GM23248 (cell line): ENCODE results near the gene ACVR1C. TPM values are rescaled to one million over a fixed set of nuclear protein-coding genes. Genes with fewer than 3 reads are reported as not detected.
A peak's percentile ranks its signal among the peaks of the same experiment; 100 is the strongest.
"Not testable (repeated sequence)": the region's sequence is repeated elsewhere in the genome, so short reads cannot be mapped to it uniquely, and the experiment has no call there.

Experiments used
- DNase-seq: peaks from one replicate; pipeline ENCODE4 v3.0.0-alpha.2; 2015
- H2AFZ ChIP-seq: fragments of 200-600 bp; sonication (generic); 2 replicates; pipeline ENCODE4 v1.6.1; 2016; ENCODE audit warnings: antibody characterized with exemption
- H3F3A ChIP-seq: fragments of 200-600 bp; sonication (generic); 2 replicates; pipeline ENCODE4 v1.6.1; 2016; ENCODE audit warnings: mild to moderate bottlenecking, antibody characterized with exemption, mixed run types; ENCODE audit not compliant: insufficient read depth
- H3K27ac ChIP-seq: fragments of 200-600 bp; sonication (generic); 2 replicates; pipeline ENCODE4 v1.5.1; 2016; ENCODE audit warnings: mild to moderate bottlenecking
- H3K27me3 ChIP-seq: fragments of 200-600 bp; sonication (generic); replicated peaks from 2 replicates; pipeline ENCODE4 v1.6.1; 2016; ENCODE audit warnings: mild to moderate bottlenecking; ENCODE audit not compliant: insufficient read depth
- H3K36me3 ChIP-seq: fragments of 200-600 bp; sonication (generic); 2 replicates; pipeline ENCODE4 v1.6.1; 2016; ENCODE audit warnings: low read depth, mild to moderate bottlenecking
- H3K4me1 ChIP-seq: fragments of 200-600 bp; sonication (generic); 2 replicates; pipeline ENCODE4 v1.6.1; 2016; ENCODE audit warnings: mild to moderate bottlenecking; ENCODE audit not compliant: insufficient read depth
- H3K4me2 ChIP-seq: fragments of 200-600 bp; sonication (generic); one replicate; pipeline ENCODE4 v1.6.1; 2016; ENCODE audit warnings: mild to moderate bottlenecking; ENCODE audit not compliant: unreplicated experiment
- H3K4me3 ChIP-seq: fragments of 200-600 bp; sonication (generic); 2 replicates; pipeline ENCODE4 v1.5.1; 2016; ENCODE audit warnings: mild to moderate bottlenecking
- H3K79me2 ChIP-seq: fragments of 200-600 bp; sonication (generic); 2 replicates; pipeline ENCODE4 v1.6.1; 2016; ENCODE audit warnings: mild to moderate bottlenecking; ENCODE audit not compliant: insufficient read depth
- H3K9ac ChIP-seq: fragments of 200-600 bp; sonication (generic); 2 replicates; pipeline ENCODE4 v1.6.1; 2016; ENCODE audit warnings: mild to moderate bottlenecking
- H3K9me2 ChIP-seq: fragments of 200-600 bp; sonication (generic); 2 replicates; pipeline ENCODE4 v1.6.1; 2016; ENCODE audit warnings: mixed run types, mild to moderate bottlenecking, moderate library complexity; ENCODE audit not compliant: insufficient read depth
- H3K9me3 ChIP-seq: fragments of 200-600 bp; sonication (generic); one replicate; pipeline ENCODE4 v1.6.1; 2017; ENCODE audit warnings: low read depth
- H4K20me1 ChIP-seq: fragments of 200-600 bp; sonication (generic); 2 replicates; pipeline ENCODE4 v1.6.0; 2016; ENCODE audit not compliant: insufficient read depth
- EZH2 ChIP-seq: fragments of 200-600 bp; sonication (generic); IDR thresholded peaks from 2 replicates; pipeline ENCODE4 v1.6.1; 2018; ENCODE audit warnings: antibody characterized with exemption, mild to moderate bottlenecking; ENCODE audit not compliant: insufficient read depth, poor library complexity, severe bottlenecking
- EZH2phosphoT487 ChIP-seq: fragments of 200-600 bp; sonication (generic); IDR thresholded peaks from 2 replicates; pipeline ENCODE4 v1.6.1; 2018; ENCODE audit warnings: antibody characterized with exemption, moderate library complexity, mild to moderate bottlenecking, low read depth; ENCODE audit not compliant: insufficient read depth
- WGBS, 2 experiments: methylation state at CpG; one replicate each; pipeline ENCODE4 v1.1.6; 2015 to 2017; ENCODE audit warnings: low lambda C conversion rate in 2 of 2, low coverage in 1 of 2; ENCODE audit errors: missing lambda C conversion rate in 2 of 2; 5-methylcytosine and 5-hydroxymethylcytosine counted together
- in situ Hi-C: fragments of 300-500 bp; cut with MboI; formaldehyde crosslinking; loops from 2 replicates; pipeline ENCODE4 v1.15.0; 2020
- polyA plus RNA-seq: library from polyadenylated mRNA; unstranded; fragments of >200 nt; fragmentation: Nextera tagmentation; extraction: Ambion mirVana; gene quantifications from 2 replicates; pipeline ENCODE4 v1.2.1, GENCODE V29; 2016
- total RNA-seq: library from RNA; depleted of rRNA; stranded (reverse); fragments of >200 nt; shearing (Covaris generic); gene quantifications from 2 replicates; pipeline ENCODE4 v1.2.3, GENCODE V29; 2014

ACVR1C gene
- total and polyA plus RNA-seq, 2 experiments from 2014 or later: 0.32 TPM; not detected in 1

- no peaks in the 10 kb centered on the region for H3K79me2 ChIP-seq
- WGBS, 2 experiments: 62 to 67% methylated on average over 1 of the region's 1 CpG
- 0 out of 2 replicates have a peak, but pooled peaks cover 5% of the 10 kb centered on the region for H3K9me2 ChIP-seq
- H3K4me1 ChIP-seq: no peaks in the 10 kb centered on the region
- no peaks in the 10 kb centered on the region for H3F3A ChIP-seq
- H3K4me2 ChIP-seq: no peak overlapping the region
- no peaks in the 10 kb centered on the region for H3K36me3 ChIP-seq
- no peak overlapping the region for H3K9ac ChIP-seq
- no peaks in the 10 kb centered on the region for H4K20me1 ChIP-seq
- no peak overlapping the region for H3K27ac ChIP-seq
- H3K27me3 ChIP-seq: no peaks in the 10 kb centered on the region
- TF ChIP-seq EZH2: no peak
- TF ChIP-seq EZH2phosphoT487: no peak
- in situ Hi-C loops: no loop called here
- no peak overlapping the region for H3K4me3 ChIP-seq
- H2AFZ ChIP-seq: no peak overlapping the region
- H3K9me3 ChIP-seq: no peaks in the 10 kb centered on the region
- no peak for DNase-seq
Measured at GRCh38 chr2:157587576-157587975, 41.1 kb downstream of the ACVR1C start.

GRCh38 chr2:157574165-157574564, 54.5 kb downstream of the ACVR1C start:
- H3K36me3 ChIP-seq: no peaks in the 10 kb centered on the region
- in situ Hi-C loops: no loop called here
- DNase-seq: no peak
- TF ChIP-seq EZH2phosphoT487 (no peak), EZH2 (no peak)
- H3K9me2 ChIP-seq: no peaks in the 10 kb centered on the region
- H4K20me1 ChIP-seq: no peaks in the 10 kb centered on the region
- H3K4me3 ChIP-seq: no peak overlapping the region
- no peak overlapping the region for H3K9ac ChIP-seq
- no peak overlapping the region for H2AFZ ChIP-seq
- no peak overlapping the region for H3K4me2 ChIP-seq
- H3K27me3 ChIP-seq: no peaks in the 10 kb centered on the region
- no peaks in the 10 kb centered on the region for H3K79me2 ChIP-seq
- no peaks in the 10 kb centered on the region for H3F3A ChIP-seq
- no peak overlapping the region for H3K27ac ChIP-seq
- H3K4me1 ChIP-seq: no peaks in the 10 kb centered on the region
- H3K9me3 ChIP-seq: no peaks in the 10 kb centered on the region

GRCh38 chr2:157572725-157573124, 55.9 kb downstream of the ACVR1C start:
- Histone ChIP-seq H3K36me3 (no peaks in the 10 kb centered on the region), H3K79me2 (no peaks in the 10 kb centered on the region), H3K4me1 (no peaks in the 10 kb centered on the region), H3K9me3 (no peaks in the 10 kb centered on the region), H2AFZ (no peak overlapping the region), H3K9me2 (no peaks in the 10 kb centered on the region), H3K27ac (no peak overlapping the region), H3K4me2 (no peak overlapping the region), H4K20me1 (no peaks in the 10 kb centered on the region), H3F3A (no peaks in the 10 kb centered on the region), H3K4me3 (no peak overlapping the region), H3K27me3 (no peaks in the 10 kb centered on the region), H3K9ac (no peak overlapping the region)
- DNase-seq: peak; percentile 6
- in situ Hi-C loops: no loop called here
- WGBS, 2 experiments: 16 to 25% methylated on average over 2 of the region's 2 CpGs
- no peak for TF ChIP-seq EZH2phosphoT487
- TF ChIP-seq EZH2: no peak

- H3F3A ChIP-seq, H3K9me2 ChIP-seq, H3K79me2 ChIP-seq, H4K20me1 ChIP-seq, H3K9ac ChIP-seq, DNase-seq, H3K9me3 ChIP-seq, H3K27me3 ChIP-seq, H3K27ac ChIP-seq, H3K36me3 ChIP-seq, H3K4me3 ChIP-seq, H2AFZ ChIP-seq, in situ Hi-C loops, H3K4me1 ChIP-seq, H3K4me2 ChIP-seq: not testable (repeated sequence)
- WGBS, 2 experiments: 34 to 38% methylated on average over 8 to 12 of the region's 15 CpGs
Measured at GRCh38 chr2:157566623-157567022, 62.0 kb downstream of the ACVR1C start.

GRCh38 chr2:157566113-157566512, 62.6 kb downstream of the ACVR1C start:
- H3K4me2 ChIP-seq, H3K4me1 ChIP-seq, H3K4me3 ChIP-seq, in situ Hi-C loops, H3K9ac ChIP-seq, H3K36me3 ChIP-seq, H3K27ac ChIP-seq, H3K9me2 ChIP-seq, H3F3A ChIP-seq, H4K20me1 ChIP-seq, H3K79me2 ChIP-seq, H3K27me3 ChIP-seq, H3K9me3 ChIP-seq, DNase-seq, H2AFZ ChIP-seq: not testable (repeated sequence)
- 79 to 88% methylated on average over 9 to 10 of the region's 10 CpGs for WGBS, 2 experiments
